SKM-1 treated with dmso at 0.1 percent for 144 hours (cell line): Measurements from ENCODE around the gene CYP4V2.

Source experiments
- DNase-seq: peaks from one replicate; lab custom pipeline; 2025; ENCODE audit not compliant: unreplicated experiment; lab: John Stamatoyannopoulos, UW

CYP4V2 gene

DNA sequence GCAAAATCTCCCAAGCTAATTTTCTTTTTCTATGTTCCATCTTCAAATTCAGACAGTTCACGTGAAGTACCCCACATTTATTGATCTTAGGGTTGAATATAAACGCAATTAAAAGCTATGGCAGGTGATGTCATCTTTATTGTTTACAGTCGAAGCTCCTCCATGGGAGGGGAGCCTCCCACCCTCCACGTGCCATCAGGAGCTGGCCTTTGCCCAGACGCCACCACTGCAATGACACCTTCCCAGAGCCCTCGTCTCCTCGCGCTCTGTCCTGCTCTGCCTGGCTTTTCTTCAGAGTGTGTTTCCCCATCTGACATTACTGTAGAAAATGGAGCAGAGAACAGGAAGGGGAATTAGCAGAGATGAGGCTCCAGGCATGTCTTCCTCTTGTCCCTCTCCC is 18.8 kb upstream of the CYP4V2 start:
- no peak for DNase-seq

DNA sequence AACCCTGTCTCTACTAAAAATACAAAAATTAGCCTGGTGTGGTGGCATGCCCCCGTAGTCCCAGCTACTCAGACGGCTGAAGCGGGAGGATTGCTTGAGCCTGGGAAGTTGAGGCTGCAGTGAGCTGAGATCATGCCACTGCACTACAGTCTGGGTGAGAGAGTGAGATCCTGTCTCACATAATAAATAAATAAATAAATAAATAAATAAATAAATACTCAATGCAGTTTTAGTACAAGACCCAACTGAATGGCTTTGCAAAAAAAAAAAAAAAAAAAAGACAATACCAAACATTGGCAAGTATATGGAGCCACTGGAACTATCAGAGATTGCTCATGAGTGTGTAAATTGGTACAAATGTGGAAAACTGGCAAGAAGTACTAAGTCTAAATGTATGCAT is 3.3 kb upstream of the CYP4V2 start:
- no peak for DNase-seq

DNA sequence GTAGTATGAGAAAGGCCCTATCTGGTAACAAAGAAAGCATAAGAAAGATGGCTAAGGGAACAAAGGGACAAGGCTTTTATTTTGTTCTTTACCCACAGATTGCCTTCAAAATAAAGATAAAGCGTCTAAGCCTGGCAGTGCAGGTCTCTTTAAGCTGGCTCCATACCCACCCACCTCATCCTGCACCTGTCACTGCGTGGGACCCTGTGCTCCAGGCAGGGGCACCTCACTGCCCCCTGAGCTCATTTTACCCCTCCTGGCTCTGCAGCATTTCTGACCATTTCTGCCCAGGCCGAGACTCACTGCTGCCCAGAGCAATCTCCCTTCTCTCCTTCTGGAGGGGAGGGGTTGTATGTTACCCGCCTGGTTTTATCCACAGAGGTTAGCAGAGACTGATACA is 1.7 kb upstream of the CYP4V2 start:
- no peak for DNase-seq

DNA sequence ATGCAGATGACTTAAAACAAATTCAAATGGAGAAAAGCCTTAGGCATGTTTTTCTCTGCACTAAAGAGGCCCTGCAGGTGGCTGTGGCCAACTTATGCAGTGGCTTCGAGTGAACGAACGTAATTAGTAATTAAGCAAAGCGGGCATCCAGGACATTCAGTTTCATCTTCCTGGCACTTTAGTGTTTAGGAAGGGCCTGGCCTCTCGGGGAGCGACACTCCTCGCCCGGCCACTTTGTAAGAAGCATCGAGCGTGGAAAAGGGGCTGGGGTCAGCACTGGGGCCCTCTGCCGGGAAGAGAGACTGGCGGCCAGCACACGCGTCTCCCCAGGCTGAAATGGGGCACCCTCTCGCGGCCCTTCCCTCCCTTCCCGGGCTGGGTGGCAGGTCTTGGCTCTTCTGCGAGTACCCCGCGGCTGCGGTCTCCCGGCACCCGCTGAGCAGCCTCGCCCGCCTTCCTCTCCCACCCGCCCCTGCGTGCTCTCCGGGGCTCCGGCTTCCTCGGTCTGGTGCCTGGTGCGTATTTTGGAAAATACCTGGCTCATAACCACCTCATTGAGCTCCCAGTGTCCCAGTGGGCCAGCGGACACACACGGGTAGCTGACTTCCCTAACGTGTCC is 677 bp upstream of the CYP4V2 start:
- peak; percentile 44 for DNase-seq

DNA sequence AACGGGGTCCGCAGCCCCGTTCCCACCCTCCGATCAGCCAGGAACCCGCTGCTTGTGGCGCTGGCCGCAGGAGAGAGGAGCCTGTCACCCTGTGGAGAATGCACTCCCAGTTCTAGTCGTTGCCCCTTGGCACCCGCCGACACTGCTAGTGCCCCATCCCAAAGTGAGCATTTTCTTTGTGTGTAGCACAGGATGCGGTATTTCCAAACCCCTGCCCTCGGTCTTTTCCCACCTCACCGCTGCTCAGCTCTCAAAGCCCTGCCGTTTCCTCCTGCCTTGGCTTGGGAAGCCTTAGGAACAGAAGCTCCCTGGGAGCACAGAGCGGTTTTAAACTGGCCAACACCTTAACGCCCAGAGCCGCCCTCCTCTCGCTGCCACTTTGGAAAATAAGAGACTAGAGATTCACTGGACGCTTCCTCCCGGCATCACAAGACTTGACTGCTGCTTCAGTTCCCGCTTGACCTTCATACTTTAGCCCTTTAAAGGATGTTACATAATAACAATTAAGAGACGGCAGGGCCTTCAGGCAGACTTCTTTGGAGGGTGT is 772 bp downstream of the CYP4V2 start:
- DNase-seq, result peak; percentile 17

DNA sequence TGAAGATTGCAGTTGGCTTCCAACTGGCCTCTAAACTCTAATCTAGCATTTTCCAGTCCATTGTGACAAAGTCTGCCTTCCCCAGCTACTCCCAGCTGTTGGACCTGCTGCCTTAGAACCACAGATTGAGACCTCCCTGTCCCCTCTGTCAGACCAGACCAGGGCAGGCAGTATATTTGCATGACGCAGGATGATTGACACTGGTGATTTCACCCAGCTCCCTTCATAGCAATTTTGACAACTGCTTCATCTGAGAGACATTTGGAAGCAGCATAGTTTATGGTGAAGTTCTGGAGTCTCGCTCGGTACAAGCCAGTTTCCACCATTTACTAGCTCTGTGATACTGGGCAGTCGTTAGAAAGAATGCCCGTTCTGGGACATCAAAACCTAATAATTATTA is 2.5 kb downstream of the CYP4V2 start:
- no peak for DNase-seq

DNA sequence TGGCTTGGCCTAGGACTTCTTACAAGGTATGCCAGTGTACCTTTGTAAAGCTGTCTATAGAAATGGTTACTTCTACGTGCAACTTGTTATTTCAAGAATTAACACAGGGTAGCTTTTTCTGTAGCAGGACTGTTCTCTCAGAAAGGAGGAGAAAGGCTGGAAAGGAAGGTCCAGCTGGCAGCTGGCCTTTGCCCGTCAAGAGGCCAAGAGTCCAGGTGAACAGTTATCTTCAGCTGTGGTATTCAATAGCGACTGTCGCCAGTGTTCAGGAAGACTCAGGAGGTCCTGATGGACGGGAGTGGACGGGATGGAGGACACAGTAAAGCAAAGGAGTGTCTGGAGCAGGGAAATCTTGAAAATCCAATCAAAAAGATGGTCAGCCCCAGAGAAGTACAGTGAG is 4.7 kb downstream of the CYP4V2 start:
- no peak for DNase-seq

DNA sequence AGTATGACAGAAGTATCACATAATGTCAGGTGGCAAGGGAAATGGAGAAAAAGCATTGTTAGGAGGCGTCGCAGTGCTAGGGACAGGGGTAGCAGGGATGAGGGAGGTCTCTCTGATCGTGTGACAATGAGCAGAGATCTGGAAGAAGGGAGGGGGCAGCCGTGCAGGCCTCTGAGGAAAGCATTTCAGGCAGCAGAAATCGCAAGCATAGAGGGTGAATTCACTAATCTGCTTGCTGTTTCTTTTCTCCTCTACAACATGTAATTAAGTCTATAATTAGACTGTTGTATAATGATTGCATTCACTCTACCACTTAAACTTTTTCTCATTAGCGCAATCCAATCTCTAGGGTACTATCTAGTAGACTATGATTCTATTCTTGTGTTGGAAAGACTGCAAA is 9.1 kb downstream of the CYP4V2 start:
- no peak for DNase-seq

DNA sequence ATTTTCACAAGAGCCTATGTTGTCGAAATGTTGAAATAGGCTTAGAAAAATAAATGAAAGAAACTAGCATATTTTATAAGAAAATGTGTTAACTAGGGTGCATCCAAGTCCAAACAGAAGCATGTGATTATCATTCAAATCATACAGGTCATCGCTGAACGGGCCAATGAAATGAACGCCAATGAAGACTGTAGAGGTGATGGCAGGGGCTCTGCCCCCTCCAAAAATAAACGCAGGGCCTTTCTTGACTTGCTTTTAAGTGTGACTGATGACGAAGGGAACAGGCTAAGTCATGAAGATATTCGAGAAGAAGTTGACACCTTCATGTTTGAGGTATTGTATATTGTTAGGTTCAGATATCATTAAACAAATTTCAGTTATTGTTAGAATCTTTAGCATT is 9.6 kb downstream of the CYP4V2 start:
- no peak for DNase-seq

DNA sequence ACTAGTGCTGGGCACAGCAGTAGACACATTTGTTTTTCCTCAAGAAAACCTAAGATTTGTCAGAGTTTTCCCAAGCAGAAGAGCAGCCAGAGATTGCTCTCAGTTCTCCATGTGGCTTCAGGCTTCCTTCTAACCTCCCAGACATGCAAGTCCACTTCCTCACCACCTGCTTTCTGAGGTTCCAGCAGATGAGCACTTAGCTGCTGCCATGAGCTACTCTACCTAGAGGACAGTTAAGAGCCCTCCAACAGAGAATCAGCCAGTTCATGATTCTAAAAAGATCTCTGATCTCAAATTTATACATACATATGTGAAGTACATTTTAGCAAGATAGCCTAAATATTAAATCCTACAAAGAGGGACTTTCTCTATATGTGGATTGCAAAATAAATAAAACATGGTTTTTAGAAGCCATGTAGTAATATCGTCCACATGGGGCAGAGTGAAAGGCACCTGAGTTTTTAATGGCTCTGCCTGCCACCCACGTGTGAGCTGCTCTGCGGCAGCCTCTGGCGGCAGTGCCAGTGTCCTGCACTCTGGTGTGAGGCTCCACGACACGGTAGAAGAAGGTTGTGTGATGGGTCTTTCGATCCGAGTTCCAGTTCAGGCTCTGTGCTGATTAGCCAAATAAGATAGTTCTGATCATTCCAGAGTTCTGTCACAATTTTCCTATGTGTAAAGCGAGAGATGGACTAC is 10.3 kb downstream of the CYP4V2 start:
- peak; percentile 61 for DNase-seq

DNA sequence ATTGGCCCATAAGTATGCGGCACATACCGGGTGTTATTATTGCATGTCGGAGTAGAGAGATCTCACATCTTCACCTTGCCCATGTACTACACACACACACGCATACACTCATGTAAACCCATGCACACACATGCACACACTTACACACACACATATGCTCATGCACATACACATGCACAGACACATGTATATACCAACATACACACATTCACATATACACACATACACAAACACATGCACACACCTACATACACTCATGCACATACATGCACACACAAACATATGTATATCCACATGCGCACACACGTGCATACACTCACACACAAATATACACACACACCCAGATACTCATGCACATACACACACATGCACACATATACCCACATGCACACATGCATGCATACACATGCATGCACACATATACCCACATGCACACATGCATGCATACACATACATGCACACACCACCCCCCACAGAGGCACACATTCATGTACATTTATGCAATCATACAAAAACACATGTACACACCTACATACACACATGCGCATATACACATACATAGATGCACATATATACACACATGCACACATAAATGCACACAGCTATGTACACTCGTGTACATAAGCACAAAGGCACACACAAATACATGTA is 11.2 kb downstream of the CYP4V2 start:
- DNase-seq, result no peak

DNA sequence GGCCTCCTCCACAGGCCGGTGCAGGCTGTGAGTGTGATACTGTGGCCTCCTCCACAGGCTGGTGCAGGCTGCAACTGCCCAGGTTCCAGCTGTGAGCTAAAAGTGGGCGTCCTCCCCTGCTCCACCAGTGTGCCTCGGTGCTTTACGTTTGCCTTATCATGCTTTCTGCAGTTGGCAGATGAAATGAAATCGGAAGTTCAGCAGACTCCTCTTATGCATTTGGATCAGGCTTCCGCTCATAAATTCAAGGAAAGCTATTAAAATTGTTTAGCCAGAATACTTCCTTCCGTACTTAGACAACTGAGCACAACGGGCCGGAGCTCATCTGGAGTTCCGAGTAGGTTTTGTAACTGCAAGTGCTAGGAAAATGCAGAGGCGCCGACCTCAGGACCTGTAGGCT is 12.0 kb downstream of the CYP4V2 start:
- DNase-seq, result peak; percentile 13

DNA sequence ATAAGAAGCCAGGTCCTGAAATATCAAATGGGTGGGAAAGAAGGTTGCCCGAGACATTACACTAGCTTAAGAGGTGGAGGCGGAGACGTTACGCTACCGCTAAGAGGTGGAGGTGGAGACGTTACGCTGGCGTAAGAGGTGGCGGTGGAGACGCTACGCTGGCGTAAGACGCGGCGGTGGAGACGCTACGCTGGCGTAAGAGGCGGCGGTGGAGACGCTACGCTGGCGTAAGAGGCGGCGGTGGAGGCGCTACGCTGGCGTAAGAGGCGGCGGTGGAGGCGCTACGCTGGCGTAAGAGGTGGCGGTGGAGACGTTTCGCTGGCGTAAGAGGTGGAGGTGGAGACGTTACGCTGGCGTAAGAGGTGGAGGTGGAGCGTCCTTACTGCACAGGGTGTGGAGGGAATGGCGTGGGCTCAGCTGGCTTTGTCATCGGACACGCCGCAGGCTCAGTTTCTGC is 12.8 kb downstream of the CYP4V2 start:
- peak; percentile 97 for DNase-seq

DNA sequence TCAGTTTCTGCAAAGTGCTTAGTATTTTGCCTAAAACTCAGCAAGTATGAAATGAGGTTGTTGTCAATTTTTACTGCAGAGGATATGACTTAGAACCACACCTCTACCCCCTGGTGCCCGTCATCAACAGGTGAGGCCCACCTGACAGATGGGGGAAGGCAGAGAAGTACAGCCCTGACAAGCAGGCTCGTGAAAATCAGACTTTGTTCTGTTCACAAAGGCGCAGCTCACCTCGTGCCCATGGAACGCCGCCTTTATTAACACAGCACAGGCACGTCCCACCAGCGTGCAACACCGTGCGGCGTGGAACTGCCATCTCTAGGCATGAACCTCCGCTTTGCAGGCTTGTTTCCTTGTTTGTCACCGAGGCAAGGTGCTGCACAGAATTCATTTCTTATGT is 13.3 kb downstream of the CYP4V2 start:
- no peak for DNase-seq

DNA sequence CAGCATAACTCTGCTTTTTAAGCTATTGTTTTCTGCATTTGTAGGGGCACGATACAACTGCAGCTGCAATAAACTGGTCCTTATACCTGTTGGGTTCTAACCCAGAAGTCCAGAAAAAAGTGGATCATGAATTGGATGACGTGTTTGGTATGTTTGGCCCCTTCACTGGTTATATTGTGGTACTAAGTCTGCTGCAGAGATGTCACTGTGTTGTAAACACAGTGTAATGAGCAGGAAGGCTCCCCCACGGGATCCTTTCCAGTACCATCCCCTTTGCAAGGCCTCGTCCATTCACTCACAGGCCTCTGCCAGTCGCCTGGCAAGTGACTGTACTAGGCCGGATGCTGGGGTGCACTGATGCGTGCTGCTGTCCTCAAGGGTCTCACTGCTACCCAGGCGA is 13.8 kb downstream of the CYP4V2 start:
- no peak for DNase-seq

DNA sequence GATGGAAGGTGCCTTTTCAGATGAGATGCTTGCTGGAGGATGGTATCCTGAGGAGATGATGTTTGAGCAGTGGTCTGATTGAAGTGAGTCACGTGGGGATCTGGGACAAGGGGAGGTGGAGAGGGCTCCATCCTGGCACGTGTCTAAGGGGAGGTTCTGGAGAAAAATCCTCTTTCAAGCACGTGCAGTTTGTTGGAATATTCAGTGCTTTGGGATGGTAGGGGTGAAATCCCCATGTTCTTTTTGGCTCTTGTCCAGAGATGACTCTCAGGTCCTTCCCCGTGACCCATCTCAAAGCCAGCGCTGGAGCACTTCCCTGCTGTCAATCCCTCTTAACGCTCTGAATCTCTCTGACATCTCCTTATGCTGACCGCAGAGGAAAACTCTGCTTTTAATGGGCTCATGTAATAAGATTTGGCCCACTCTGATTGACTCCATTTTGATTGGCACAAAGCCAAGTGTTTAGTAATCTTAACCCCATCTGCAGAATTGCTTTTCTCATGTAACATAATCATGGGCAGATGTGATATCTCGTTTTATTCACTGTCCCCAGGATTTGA is 25.2 kb downstream of the CYP4V2 start:
- no peak for DNase-seq

DNA sequence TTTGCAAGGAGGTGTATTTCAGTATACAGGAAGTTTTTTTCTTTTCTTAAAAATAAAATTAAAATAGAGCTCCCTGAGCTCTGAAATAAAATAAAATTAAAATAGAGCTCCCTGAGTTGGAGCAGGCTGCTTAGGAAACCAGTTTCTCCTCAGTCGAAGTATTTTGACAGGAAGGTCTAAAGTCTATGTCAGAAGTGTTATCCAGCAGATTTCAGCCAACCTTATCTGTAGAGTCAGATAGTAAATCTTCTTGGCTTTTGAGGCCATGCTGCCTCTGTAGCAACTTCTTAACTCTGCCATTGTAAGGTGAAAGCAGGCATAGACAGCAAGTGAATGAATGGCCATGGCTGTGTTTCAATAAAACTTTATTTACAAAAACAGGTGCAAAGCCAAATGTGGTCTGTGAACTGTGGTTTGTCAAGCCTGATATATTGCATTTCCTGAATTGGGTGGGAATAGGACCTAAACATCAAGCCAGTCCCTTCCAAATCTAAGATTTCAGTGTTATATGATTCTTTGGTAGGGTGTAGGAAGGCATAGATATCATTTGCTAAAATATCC is 26.4 kb downstream of the CYP4V2 start:
- DNase-seq, result no peak

DNA sequence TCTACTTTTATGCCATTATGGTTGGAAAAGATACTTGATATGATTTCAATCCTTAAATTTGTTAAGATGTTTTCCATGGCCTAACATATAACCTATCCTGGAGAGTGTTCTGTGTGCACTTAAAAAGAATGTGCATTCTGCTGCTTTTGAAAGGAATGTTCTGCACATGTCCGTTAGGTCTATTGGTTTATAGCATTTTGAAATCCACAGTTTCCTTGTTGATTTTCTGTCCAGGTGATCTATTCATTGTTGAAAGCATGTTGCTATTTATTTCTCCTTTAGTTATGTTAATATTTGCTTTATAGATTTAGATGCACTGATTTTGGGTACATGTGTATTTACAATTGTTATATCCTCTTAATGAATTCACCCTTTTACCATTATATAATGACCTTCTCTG is 30.3 kb downstream of the CYP4V2 start:
- DNase-seq, result no peak

DNA sequence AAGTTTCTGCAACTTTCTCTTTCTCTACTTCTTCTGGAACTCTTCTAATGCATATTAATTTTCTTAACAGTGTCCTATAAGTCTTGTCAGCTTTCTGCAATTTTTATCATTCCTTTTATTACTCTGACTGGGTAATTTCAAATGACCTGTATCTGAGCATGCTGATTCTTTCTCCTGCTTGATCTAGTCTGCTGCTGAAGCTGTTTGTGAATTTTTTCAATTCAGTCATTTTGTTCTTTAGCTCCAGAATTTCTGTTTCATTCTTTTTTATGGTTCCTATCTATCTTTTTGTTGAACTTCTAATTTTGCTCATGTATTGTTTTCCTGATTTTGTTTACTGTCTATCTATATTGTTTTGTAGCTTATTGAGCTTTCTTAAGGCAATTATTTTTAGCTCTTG is 34.5 kb downstream of the CYP4V2 start:
- DNase-seq, result no peak

DNA sequence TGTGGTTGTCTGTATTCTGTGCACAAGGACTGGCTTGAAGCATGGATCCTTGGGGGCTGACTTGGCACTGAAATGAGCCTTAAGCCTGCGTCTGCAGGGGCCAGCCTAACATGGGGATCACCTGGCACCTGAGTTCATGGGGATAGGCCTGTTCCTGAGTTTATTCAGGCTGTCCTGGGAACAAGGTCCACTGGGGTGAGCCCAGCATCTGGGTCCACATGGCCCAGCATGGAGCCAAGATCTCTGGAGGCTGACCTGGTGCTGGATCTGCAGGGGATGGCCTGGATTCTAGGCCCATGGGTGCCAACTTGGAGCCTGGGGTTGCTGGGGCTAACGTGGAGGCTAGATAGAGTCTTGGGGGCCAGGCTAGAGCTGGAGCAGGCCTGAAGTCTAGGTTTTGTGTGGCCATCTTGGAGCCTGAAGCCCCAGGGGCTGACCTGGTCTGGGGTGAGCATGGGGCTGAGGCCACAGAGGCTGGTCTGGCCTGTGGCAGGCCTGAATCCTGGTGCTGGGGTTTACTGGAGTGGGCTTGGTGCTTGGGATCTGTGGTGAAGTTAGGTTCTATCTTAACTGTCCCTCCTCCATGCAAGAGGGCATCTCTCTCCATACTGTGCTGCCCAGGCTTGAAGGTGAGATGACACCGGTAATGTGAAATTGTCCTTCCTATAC is 35.3 kb downstream of the CYP4V2 start:
- DNase-seq, result no peak

DNA sequence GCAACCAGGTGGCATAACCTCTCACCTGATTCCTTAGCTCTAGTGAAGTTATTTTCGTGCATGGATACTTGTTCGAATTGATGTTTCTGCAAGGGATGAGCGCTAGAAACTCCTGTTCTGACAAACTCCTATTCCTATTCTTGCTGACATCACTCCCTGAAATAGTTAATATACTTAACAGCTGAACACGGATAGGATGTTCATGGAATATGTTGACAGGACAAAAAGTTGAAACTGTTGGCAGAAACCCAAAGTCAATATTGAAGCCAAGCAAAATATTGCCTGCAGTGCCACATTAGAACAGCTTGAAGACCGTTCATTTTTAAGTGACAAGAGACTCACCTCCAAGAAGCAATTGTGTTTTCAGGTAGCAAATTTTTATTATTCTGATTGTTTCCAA is 35.9 kb downstream of the CYP4V2 start, which contains the start of gene KLKB1:
Gene KLKB1 (plus strand): TSS at position 287 of the 400 bp plus-strand sequence. CDS start 689 bp downstream, outside the sequence.
- no peak for DNase-seq
